Epithelial cell of esophagus (primary cell): ENCODE measurements around the gene NAA25.

ENCODE experiments used
- DNase-seq: peaks from one replicate; pipeline ENCODE4 v3.0.0; 2010; ENCODE audit warnings: low read depth
- H3K4me3 ChIP-seq: 2 replicates; pipeline ENCODE4 v1.5.1; 2011; ENCODE audit warnings: mild to moderate bottlenecking, low read length, control low read depth
- CTCF ChIP-seq: IDR thresholded peaks from 2 replicates; pipeline ENCODE4 v1.5.1; 2011; ENCODE audit warnings: low read depth, mild to moderate bottlenecking, low read length, control low read depth, inconsistent platforms; ENCODE audit not compliant: insufficient read depth; ENCODE audit errors: missing control alignments

NAA25 gene

DNA sequence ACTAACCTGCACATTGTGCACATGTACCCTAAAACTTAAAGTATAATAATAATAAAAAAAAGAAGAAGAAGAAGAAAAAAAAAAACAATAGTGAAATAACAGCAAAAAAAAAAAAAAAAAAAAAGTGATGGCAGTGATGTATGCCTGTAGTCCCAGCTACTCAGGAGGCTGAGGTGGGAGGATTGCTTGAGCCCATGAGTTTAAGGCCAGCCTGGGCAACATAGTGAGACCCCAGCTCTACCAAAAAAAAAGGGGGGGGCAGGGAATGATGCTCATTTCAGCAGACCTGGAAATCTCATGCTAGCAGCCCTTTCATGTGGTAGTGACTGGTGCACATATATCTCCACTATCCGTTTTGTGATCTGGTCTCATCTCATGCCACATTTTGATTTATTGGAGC is 37.5 kb upstream of the NAA25 start:
- H3K4me3 ChIP-seq = no peak overlapping the region
- no peak for DNase-seq
- no peak for TF ChIP-seq CTCF

GRCh38 chr12:112140728-112141127 is 32.1 kb upstream of the NAA25 start:
- DNase-seq = no peak
- no peak for TF ChIP-seq CTCF
- no peak overlapping the region for H3K4me3 ChIP-seq

GRCh38 chr12:112134731-112135130 is 26.1 kb upstream of the NAA25 start:
- no peak overlapping the region for H3K4me3 ChIP-seq
- no peak for TF ChIP-seq CTCF
- DNase-seq = no peak

GRCh38 chr12:112133418-112133817 is 24.8 kb upstream of the NAA25 start:
- no peak for TF ChIP-seq CTCF
- no peak overlapping the region for H3K4me3 ChIP-seq
- DNase-seq = no peak

DNA sequence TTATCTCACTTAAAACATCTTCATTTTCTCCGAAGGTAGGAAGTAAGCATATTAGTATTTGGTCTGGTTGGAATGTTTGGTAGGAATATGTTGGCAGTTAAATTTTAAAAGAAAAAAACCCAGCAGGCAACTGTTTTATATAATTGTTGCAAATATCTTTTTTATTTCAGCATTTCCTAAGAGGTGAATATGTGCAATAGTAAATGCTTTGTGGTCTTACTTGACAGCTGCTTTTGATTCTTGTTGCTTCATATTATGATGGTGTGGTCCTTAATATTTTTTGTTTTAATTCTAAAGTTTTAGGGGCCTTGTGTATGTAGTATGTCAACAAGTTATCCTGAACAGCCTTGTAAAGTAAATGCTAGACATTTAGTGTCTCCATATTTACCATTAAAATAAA is 23.1 kb upstream of the NAA25 start:
- no peak for DNase-seq
- TF ChIP-seq CTCF = no peak
- H3K4me3 ChIP-seq = no peak overlapping the region

GRCh38 chr12:112130441-112130998 is 21.9 kb upstream of the NAA25 start:
- DNase-seq = no peak
- no peak overlapping the region for H3K4me3 ChIP-seq
- no peak for TF ChIP-seq CTCF

DNA sequence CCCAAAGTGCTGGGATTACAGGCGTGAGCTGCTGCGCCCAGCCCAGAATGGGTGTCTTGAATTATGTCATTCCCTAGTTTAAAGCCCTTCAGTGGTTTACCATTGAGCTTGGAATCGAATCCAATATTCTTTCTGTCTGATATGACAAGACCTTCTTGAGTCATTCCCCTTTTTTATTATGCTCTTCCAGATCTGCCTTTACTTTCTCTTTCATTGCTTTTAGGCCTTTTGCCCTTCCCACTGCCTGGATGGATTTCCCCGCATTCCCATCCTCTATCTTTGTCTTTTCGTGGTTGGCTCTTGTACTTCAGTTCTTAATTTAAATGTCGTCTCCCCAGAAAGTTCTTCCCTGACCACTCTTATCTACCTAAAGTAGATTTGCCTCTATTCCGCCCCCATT is 18.3 kb upstream of the NAA25 start:
- peak overlapping the region; percentile 5 for H3K4me3 ChIP-seq
- TF ChIP-seq CTCF = no peak

More for the DNA sequence above, 18.3 kb upstream of the NAA25 start:
- no peak for DNase-seq
